ENCODE measurements around the gene HDAC3.

Gene HDAC3

DNA sequence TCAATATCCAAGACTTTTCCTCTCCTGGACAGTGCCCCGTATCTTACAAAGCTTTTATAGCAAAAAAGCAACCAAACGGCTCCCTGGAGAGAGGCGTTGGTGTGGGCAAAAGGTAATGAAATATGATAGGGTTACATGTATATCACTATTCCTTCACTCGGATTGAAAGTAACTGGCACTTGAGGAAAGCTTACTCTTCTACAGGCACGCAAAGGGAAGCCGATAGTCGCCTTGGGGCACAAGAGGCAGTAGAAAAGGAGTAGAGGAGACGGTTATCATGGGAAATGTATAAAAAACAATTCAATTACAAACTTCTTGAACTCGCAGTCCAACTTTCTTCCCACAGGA is 19.0 kb downstream of the HDAC3 start:
- no peak for ATAC-seq

DNA sequence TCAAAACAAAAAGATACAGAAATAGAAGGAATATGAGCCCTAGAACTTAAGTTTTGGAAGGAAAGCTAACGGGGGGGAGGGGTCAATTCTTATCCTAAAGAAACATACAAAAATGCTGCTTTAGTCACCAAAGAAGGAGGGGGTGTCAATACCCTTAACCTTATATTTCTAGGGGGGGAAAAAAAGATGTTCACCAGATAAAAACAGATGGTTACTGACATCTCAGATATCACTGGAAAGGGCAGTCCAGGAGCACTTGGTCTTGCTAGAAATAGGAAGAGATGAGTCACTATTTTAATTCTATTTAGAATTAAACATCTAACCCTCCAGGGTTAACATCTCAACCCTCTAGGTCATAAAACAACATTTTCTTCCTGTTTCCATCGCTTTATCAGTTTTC is 19.5 kb downstream of the HDAC3 start:
- TF ChIP-seq CSDC2 (CRISPR knock-in tag; IDR thresholded peaks at IDR 0.05) (no peak), ARNTL (CRISPR knock-in tag; IDR thresholded peaks at IDR 0.05; ENCODE audit: borderline replicate concordance, low read depth) (no peak), BACH2 (CRISPR knock-in tag; IDR thresholded peaks at IDR 0.05; ENCODE audit: borderline replicate concordance) (no peak), TOX (CRISPR knock-in tag; IDR thresholded peaks at IDR 0.05; ENCODE audit: borderline replicate concordance) (no peak), ZC3H10 (CRISPR knock-in tag; IDR thresholded peaks at IDR 0.05) (no peak), ZFP30 (CRISPR knock-in tag; IDR thresholded peaks at IDR 0.05) (no peak), OSR1 (CRISPR knock-in tag; IDR thresholded peaks at IDR 0.05) (no peak), ISL1 (CRISPR knock-in tag; IDR thresholded peaks at IDR 0.05) (no peak), ZNF8 (CRISPR knock-in tag; IDR thresholded peaks at IDR 0.05) (no peak), PPARA (CRISPR knock-in tag; IDR thresholded peaks at IDR 0.05; ENCODE audit: borderline replicate concordance) (no peak), ESRRG (CRISPR knock-in tag; IDR thresholded peaks at IDR 0.05) (no peak), GLIS3 (CRISPR knock-in tag; IDR thresholded peaks at IDR 0.05) (no peak), ZNF565 (CRISPR knock-in tag; conservative IDR thresholded peaks at IDR 0.05; ENCODE audit: low read depth) (no peak), ZNF70 (CRISPR knock-in tag; IDR thresholded peaks at IDR 0.05) (no peak)
- TF ChIP-seq, protein P1, sequence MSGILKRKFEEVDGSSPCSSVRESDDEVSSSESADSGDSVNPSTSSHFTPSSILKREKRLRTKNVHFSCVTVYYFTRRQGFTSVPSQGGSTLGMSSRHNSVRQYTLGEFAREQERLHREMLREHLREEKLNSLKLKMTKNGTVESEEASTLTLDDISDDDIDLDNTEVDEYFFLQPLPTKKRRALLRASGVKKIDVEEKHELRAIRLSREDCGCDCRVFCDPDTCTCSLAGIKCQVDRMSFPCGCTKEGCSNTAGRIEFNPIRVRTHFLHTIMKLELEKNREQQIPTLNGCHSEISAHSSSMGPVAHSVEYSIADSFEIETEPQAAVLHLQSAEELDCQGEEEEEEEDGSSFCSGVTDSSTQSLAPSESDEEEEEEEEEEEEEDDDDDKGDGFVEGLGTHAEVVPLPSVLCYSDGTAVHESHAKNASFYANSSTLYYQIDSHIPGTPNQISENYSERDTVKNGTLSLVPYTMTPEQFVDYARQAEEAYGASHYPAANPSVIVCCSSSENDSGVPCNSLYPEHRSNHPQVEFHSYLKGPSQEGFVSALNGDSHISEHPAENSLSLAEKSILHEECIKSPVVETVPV (CRISPR knock-in tag; IDR thresholded peaks at IDR 0.05), result no peak
- TF ChIP-seq, protein P2, sequence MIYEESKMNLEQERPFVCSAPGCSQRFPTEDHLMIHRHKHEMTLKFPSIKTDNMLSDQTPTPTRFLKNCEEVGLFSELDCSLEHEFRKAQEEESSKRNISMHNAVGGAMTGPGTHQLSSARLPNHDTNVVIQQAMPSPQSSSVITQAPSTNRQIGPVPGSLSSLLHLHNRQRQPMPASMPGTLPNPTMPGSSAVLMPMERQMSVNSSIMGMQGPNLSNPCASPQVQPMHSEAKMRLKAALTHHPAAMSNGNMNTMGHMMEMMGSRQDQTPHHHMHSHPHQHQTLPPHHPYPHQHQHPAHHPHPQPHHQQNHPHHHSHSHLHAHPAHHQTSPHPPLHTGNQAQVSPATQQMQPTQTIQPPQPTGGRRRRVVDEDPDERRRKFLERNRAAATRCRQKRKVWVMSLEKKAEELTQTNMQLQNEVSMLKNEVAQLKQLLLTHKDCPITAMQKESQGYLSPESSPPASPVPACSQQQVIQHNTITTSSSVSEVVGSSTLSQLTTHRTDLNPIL (CRISPR knock-in tag; IDR thresholded peaks at IDR 0.05; ENCODE audit: low read depth), result no peak
- TF ChIP-seq, protein P3, sequence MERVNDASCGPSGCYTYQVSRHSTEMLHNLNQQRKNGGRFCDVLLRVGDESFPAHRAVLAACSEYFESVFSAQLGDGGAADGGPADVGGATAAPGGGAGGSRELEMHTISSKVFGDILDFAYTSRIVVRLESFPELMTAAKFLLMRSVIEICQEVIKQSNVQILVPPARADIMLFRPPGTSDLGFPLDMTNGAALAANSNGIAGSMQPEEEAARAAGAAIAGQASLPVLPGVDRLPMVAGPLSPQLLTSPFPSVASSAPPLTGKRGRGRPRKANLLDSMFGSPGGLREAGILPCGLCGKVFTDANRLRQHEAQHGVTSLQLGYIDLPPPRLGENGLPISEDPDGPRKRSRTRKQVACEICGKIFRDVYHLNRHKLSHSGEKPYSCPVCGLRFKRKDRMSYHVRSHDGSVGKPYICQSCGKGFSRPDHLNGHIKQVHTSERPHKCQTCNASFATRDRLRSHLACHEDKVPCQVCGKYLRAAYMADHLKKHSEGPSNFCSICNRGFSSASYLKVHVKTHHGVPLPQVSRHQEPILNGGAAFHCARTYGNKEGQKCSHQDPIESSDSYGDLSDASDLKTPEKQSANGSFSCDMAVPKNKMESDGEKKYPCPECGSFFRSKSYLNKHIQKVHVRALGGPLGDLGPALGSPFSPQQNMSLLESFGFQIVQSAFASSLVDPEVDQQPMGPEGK (CRISPR knock-in tag; IDR thresholded peaks at IDR 0.05; ENCODE audit: borderline replicate concordance), result no peak
- TF ChIP-seq, protein P4, sequence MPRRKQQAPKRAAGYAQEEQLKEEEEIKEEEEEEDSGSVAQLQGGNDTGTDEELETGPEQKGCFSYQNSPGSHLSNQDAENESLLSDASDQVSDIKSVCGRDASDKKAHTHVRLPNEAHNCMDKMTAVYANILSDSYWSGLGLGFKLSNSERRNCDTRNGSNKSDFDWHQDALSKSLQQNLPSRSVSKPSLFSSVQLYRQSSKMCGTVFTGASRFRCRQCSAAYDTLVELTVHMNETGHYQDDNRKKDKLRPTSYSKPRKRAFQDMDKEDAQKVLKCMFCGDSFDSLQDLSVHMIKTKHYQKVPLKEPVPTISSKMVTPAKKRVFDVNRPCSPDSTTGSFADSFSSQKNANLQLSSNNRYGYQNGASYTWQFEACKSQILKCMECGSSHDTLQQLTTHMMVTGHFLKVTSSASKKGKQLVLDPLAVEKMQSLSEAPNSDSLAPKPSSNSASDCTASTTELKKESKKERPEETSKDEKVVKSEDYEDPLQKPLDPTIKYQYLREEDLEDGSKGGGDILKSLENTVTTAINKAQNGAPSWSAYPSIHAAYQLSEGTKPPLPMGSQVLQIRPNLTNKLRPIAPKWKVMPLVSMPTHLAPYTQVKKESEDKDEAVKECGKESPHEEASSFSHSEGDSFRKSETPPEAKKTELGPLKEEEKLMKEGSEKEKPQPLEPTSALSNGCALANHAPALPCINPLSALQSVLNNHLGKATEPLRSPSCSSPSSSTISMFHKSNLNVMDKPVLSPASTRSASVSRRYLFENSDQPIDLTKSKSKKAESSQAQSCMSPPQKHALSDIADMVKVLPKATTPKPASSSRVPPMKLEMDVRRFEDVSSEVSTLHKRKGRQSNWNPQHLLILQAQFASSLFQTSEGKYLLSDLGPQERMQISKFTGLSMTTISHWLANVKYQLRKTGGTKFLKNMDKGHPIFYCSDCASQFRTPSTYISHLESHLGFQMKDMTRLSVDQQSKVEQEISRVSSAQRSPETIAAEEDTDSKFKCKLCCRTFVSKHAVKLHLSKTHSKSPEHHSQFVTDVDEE (CRISPR knock-in tag; IDR thresholded peaks at IDR 0.05), result no peak

More for the DNA sequence above, 19.0 kb downstream of the HDAC3 start:
- TF ChIP-seq ZNF8 (CRISPR knock-in tag; IDR thresholded peaks at IDR 0.05) (no peak), ZFP3 (CRISPR knock-in tag; IDR thresholded peaks at IDR 0.05) (no peak), OSR1 (CRISPR knock-in tag; IDR thresholded peaks at IDR 0.05) (no peak), GLIS3 (CRISPR knock-in tag; IDR thresholded peaks at IDR 0.05) (no peak), ZFP30 (CRISPR knock-in tag; IDR thresholded peaks at IDR 0.05) (no peak), TOX (CRISPR knock-in tag; IDR thresholded peaks at IDR 0.05; ENCODE audit: borderline replicate concordance) (no peak), ZNF565 (CRISPR knock-in tag; conservative IDR thresholded peaks at IDR 0.05; ENCODE audit: low read depth) (no peak), ESRRG (CRISPR knock-in tag; IDR thresholded peaks at IDR 0.05) (no peak), SNAI2 (CRISPR knock-in tag; IDR thresholded peaks at IDR 0.05) (no peak), ISL1 (CRISPR knock-in tag; IDR thresholded peaks at IDR 0.05) (no peak), TCF4 (CRISPR knock-in tag; IDR thresholded peaks at IDR 0.05; ENCODE audit: borderline replicate concordance) (no peak), PPARA (CRISPR knock-in tag; IDR thresholded peaks at IDR 0.05; ENCODE audit: borderline replicate concordance) (no peak), ARNTL (CRISPR knock-in tag; IDR thresholded peaks at IDR 0.05; ENCODE audit: borderline replicate concordance, low read depth) (no peak)
- TF ChIP-seq, protein P4 (CRISPR knock-in tag; IDR thresholded peaks at IDR 0.05), result no peak
- TF ChIP-seq, protein P1 (CRISPR knock-in tag; IDR thresholded peaks at IDR 0.05), result no peak

More for the DNA sequence above, 19.5 kb downstream of the HDAC3 start:
- no peak for ATAC-seq
